Body of pancreas (tissue), 4 donors: ENCODE data around the gene NDST4. TPM values are rescaled to one million over a fixed set of nuclear protein-coding genes. Genes with fewer than 3 reads are reported as not detected.

Source experiments
- ATAC-seq: fragments of 150-250 bp; one replicate; pipeline ENCODE4 v1.9.1; 2016
- DNase-seq, 4 donors: peaks; one replicate each; pipeline ENCODE4 v3.0.0-alpha.2; 2019
- H3K27ac ChIP-seq, 4 donors: fragments of 200-600 bp; sonication (generic); 1 replicate in 3 of 4; 2 replicates in 1 of 4; pipeline versions ENCODE4 v1.5.1 to v1.6.1; 2016 to 2019; ENCODE audit warnings: mild to moderate bottlenecking in 1 of 4, mixed read lengths in 1 of 4, moderate library complexity in 1 of 4
- H3K27me3 ChIP-seq, 2 donors: fragments of 200-600 bp; sonication (generic); one replicate each; pipeline ENCODE4 v1.6.0; 2016; ENCODE audit warnings: mild to moderate bottlenecking in 1 of 2
- H3K36me3 ChIP-seq, 2 donors: fragments of 200-600 bp; sonication (generic); replicated peaks in 1 of 2; 2 replicates each; pipeline ENCODE4 v1.5.1; 2016; ENCODE audit warnings: low read depth in 2 of 2; ENCODE audit not compliant: insufficient read depth in 1 of 2
- H3K4me1 ChIP-seq: fragments of 200-600 bp; sonication (generic); one replicate; pipeline ENCODE4 v1.6.0; 2016
- H3K4me3 ChIP-seq, 2 donors: fragments of 200-600 bp; sonication (generic); 1 replicate in 1 of 2; 2 replicates in 1 of 2; pipeline ENCODE4 v1.5.1; 2016 to 2019
- H3K9me3 ChIP-seq, 3 donors: fragments of 200-600 bp; sonication (generic); 1 replicate in 2 of 3; 2 replicates in 1 of 3; pipeline ENCODE4 v1.5.1; 2016
- CTCF ChIP-seq, 7 experiments: fragments of 450-650 bp in 4 of 7; fragments of 200-600 bp in 3 of 7; sonication (generic) in 3 of 7; IDR thresholded peaks; one replicate each; pipeline ENCODE4 v1.5.1; 2016 to 2019; ENCODE audit warnings: antibody characterized with exemption in 7 of 7
- POLR2A ChIP-seq, 3 donors: fragments of 450-650 bp; IDR thresholded peaks; one replicate each; pipeline ENCODE4 v1.6.1; 2016; ENCODE audit warnings: antibody characterized with exemption in 3 of 3, mild to moderate bottlenecking in 2 of 3
- WGBS, 2 donors: methylation state at CpG; one replicate each; pipeline ENCODE4 v1.1.5; 2017; 5-methylcytosine and 5-hydroxymethylcytosine counted together
- intact Hi-C: fragments of 100-400 bp; cut with DNase I; formaldehyde crosslinking; loops from one replicate; pipeline ENCODE4 v1.15.1; 2023
- total RNA-seq, 2 donors: library from RNA; depleted of rRNA; stranded (reverse); fragments of >200 nt; gene quantifications; one replicate each; pipeline ENCODE4 v1.1.0, GENCODE V29; 2016

Gene NDST4
- total RNA-seq, 2 donors from 2014 or later, result not detected

GRCh38 chr4:115126491-115126890, 13.1 kb upstream of the NDST4 start:
- intact Hi-C loops, result no loop called here
- H3K36me3 ChIP-seq, result no peaks in the 10 kb centered on the region
- no peaks in the 10 kb centered on the region for H3K9me3 ChIP-seq
- DNase-seq, result no peak
- WGBS, 2 donors, result 58 to 68% methylated on average over 2 of the region's 2 CpGs
- TF ChIP-seq POLR2A (IDR thresholded peaks at IDR 0.05) (no peak), CTCF (IDR thresholded peaks at IDR 0.05) (no peak)
- H3K4me1 ChIP-seq, result no peaks in the 10 kb centered on the region
- H3K27me3 ChIP-seq, result peaks cover 0 to 4% of the 10 kb centered on the region in 2 donors
- no peak overlapping the region for H3K4me3 ChIP-seq
- ATAC-seq, result no peak
- H3K27ac ChIP-seq, result no peak overlapping the region

- no peak overlapping the region for H3K27ac ChIP-seq
- 34 to 42% methylated on average over 2 of the region's 2 CpGs for WGBS, 2 donors
- H3K27me3 ChIP-seq, result peaks cover 0 to 4% of the 10 kb centered on the region in 2 donors
- H3K9me3 ChIP-seq, result no peaks in the 10 kb centered on the region
- TF ChIP-seq CTCF (IDR thresholded peaks at IDR 0.05) (no peak), POLR2A (IDR thresholded peaks at IDR 0.05) (no peak)
- H3K4me1 ChIP-seq, result no peaks in the 10 kb centered on the region
- intact Hi-C loops, result no loop called here
- peak; percentile 64 for ATAC-seq
- no peak overlapping the region for H3K4me3 ChIP-seq
- DNase-seq, result no peak
- H3K36me3 ChIP-seq, result no peaks in the 10 kb centered on the region
Measured at GRCh38 chr4:115121351-115122043, 8.1 kb upstream of the NDST4 start.

GRCh38 chr4:115119804-115120352, 6.5 kb upstream of the NDST4 start:
- Histone ChIP-seq H3K36me3 (no peaks in the 10 kb centered on the region), H3K4me1 (no peaks in the 10 kb centered on the region), H3K27ac (no peak overlapping the region), H3K4me3 (no peak overlapping the region), H3K9me3 (no peaks in the 10 kb centered on the region), H3K27me3 (peaks cover under 1 to 4% of the 10 kb centered on the region in 2 donors)
- intact Hi-C loops, result no loop called here
- no peak for TF ChIP-seq POLR2A (IDR thresholded peaks at IDR 0.05)
- peak in 3 of 7 experiments; percentile 20 to 29 (median 28) for TF ChIP-seq CTCF (IDR thresholded peaks at IDR 0.05)
- ATAC-seq (no peak), DNase-seq (no peak)
- WGBS, 2 donors, result 53 to 62% methylated on average over 1 of the region's 1 CpG

- intact Hi-C loops, result no loop called here
- H3K4me3 ChIP-seq, result no peak overlapping the region
- 63 to 71% methylated on average over 3 of the region's 3 CpGs for WGBS, 2 donors
- peaks cover 9% of the 10 kb centered on the region for H3K4me1 ChIP-seq
- H3K27ac ChIP-seq, result no peak overlapping the region
- TF ChIP-seq POLR2A (IDR thresholded peaks at IDR 0.05), result no peak
- no peak for TF ChIP-seq CTCF (IDR thresholded peaks at IDR 0.05)
- no peaks in the 10 kb centered on the region for H3K36me3 ChIP-seq
- H3K9me3 ChIP-seq, result no peaks in the 10 kb centered on the region
- no peak for DNase-seq
- peaks cover 0 to 3% of the 10 kb centered on the region in 2 donors for H3K27me3 ChIP-seq
- no peak for ATAC-seq
Measured at GRCh38 chr4:115117651-115118050, 4.2 kb upstream of the NDST4 start.
